PC-3 (cell line): ENCODE measurements around the gene SLC35E4. TPM values are rescaled to one million over a fixed set of nuclear protein-coding genes. Genes with fewer than 3 reads are reported as not detected.
"Not testable (repeated sequence)": the region's sequence is repeated elsewhere in the genome, so short reads cannot be mapped to it uniquely, and the experiment has no call there.

Source experiments
- ATAC-seq: fragments of 200-7000 bp; cut with Tn5 transposase; 2 replicates; pipeline ENCODE4 v1.9.1; 2020; ENCODE audit warnings: mild to moderate bottlenecking, moderate library complexity
- BruUV-seq: library from RNA; stranded (reverse); fragments of 400-500 nt; replicated peaks from 2 replicates; lab custom pipeline; 2021; lab: Mats Ljungman, UMichigan
- CTCF ChIA-PET: fragments of 300-600 bp; sonication (Branson Sonifier 250); formaldehyde crosslinking; loops from one replicate; lab custom pipeline; 2022; ENCODE audit warnings: antibody characterized with exemption; lab: Charles Lee
- POLR2A ChIA-PET: fragments of 300-600 bp; sonication (Branson Sonifier 250); formaldehyde crosslinking; loops from one replicate; lab custom pipeline; 2022; ENCODE audit warnings: antibody characterized with exemption; ENCODE audit not compliant: unreplicated experiment; lab: Charles Lee
- DNase-seq: peaks from one replicate; pipeline ENCODE4 v3.0.0-alpha.2; 2015
- H2AFZ ChIP-seq: fragments of 300-600 bp; sonication (generic); 2 replicates; pipeline ENCODE4 v1.6.0; 2016; ENCODE audit warnings: antibody characterized with exemption, low read length
- H3F3A ChIP-seq: fragments of 300-600 bp; sonication (generic); one replicate; pipeline ENCODE4 v1.6.0; 2017; ENCODE audit warnings: antibody characterized with exemption, low read length, control low read depth, mild to moderate bottlenecking; ENCODE audit not compliant: unreplicated experiment
- H3K27ac ChIP-seq: fragments of 300-600 bp; sonication (generic); 2 replicates; pipeline ENCODE4 v1.5.1; 2016; ENCODE audit warnings: mild to moderate bottlenecking, low read length
- H3K27me3 ChIP-seq: fragments of 300-600 bp; sonication (generic); 2 replicates; pipeline ENCODE4 v1.6.1; 2016; ENCODE audit warnings: low read length, mixed read lengths
- H3K36me3 ChIP-seq: fragments of 300-600 bp; sonication (generic); 2 replicates; pipeline ENCODE4 v1.6.1; 2016; ENCODE audit warnings: low read depth, mixed run types, low read length, mixed read lengths
- H3K4me1 ChIP-seq: fragments of 300-600 bp; sonication (generic); 2 replicates; pipeline ENCODE4 v1.5.1; 2016; ENCODE audit warnings: low read length; ENCODE audit not compliant: insufficient read depth
- H3K4me2 ChIP-seq: fragments of 300-600 bp; sonication (generic); 2 replicates; pipeline ENCODE4 v1.6.0; 2016; ENCODE audit warnings: low read length
- H3K4me3 ChIP-seq: fragments of 300-600 bp; sonication (generic); 2 replicates; pipeline ENCODE4 v1.5.1; 2016; ENCODE audit warnings: mild to moderate bottlenecking, low read length, mixed read lengths
- H3K79me2 ChIP-seq: fragments of 300-600 bp; sonication (generic); 2 replicates; pipeline ENCODE4 v1.6.1; 2017; ENCODE audit warnings: low read length, mixed read lengths
- H3K9ac ChIP-seq: fragments of 300-600 bp; sonication (generic); 2 replicates; pipeline ENCODE4 v1.6.0; 2016; ENCODE audit warnings: mild to moderate bottlenecking, low read length
- H3K9me2 ChIP-seq: fragments of 300-600 bp; sonication (generic); replicated peaks from 2 replicates; pipeline ENCODE4 v1.6.1; 2016; ENCODE audit warnings: mixed run types, low read length, mixed read lengths
- H3K9me3 ChIP-seq: fragments of 300-600 bp; sonication (generic); 2 replicates; pipeline ENCODE4 v1.6.1; 2016; ENCODE audit warnings: low read length, mixed read lengths
- H4K20me1 ChIP-seq: fragments of 300-600 bp; sonication (generic); 2 replicates; pipeline ENCODE4 v1.6.1; 2016; ENCODE audit warnings: low read length, mixed read lengths
- CTCF ChIP-seq: fragments of 300-600 bp; sonication (generic); conservative IDR thresholded peaks from 2 replicates; pipeline ENCODE4 v1.5.1; 2017; ENCODE audit warnings: antibody characterized with exemption, low read depth, mild to moderate bottlenecking, low read length
- EZH2 ChIP-seq: fragments of 300-600 bp; sonication (generic); IDR thresholded peaks from one replicate; pipeline ENCODE4 v1.6.1; 2017; ENCODE audit warnings: antibody characterized with exemption, mild to moderate bottlenecking, low read length; ENCODE audit not compliant: unreplicated experiment
- EZH2phosphoT487 ChIP-seq: fragments of 300-600 bp; sonication (generic); IDR thresholded peaks from 2 replicates; pipeline ENCODE4 v1.6.1; 2018; ENCODE audit warnings: mild to moderate bottlenecking, antibody characterized with exemption, low read length, borderline replicate concordance
- intact Hi-C: fragments of 100-400 bp; cut with micrococcal nuclease; formaldehyde crosslinking; loops from 2 replicates; pipeline ENCODE4 v1.9.0; 2023
- total RNA-seq: library from RNA; depleted of rRNA; stranded (reverse); fragments of >200 nt; gene quantifications from 2 replicates; pipeline ENCODE4 v1.2.3, GENCODE V29; 2014

The SLC35E4 gene
- total RNA-seq, 1 experiment from 2014 or later: 16.8 TPM

- Histone ChIP-seq H3K27ac (no peak overlapping the region), H3K9me3 (no peaks in the 10 kb centered on the region), H3K36me3 (no peaks in the 10 kb centered on the region), H4K20me1 (no peaks in the 10 kb centered on the region), H3K27me3 (no peaks in the 10 kb centered on the region), H3K9me2 (no peaks in the 10 kb centered on the region), H3K4me3 (no peak overlapping the region), H3K79me2 (no peaks in the 10 kb centered on the region), H3K4me1 (no peaks in the 10 kb centered on the region), H3F3A (no peaks in the 10 kb centered on the region), H2AFZ (no peak overlapping the region), H3K9ac (no peak overlapping the region), H3K4me2 (no peak overlapping the region)
- no peak for ATAC-seq
- no TSS peak for BruUV-seq
- no peak for DNase-seq
- ChIA-PET POLR2A (no interaction called here), CTCF (no interaction called here)
- no peak for TF ChIP-seq CTCF
- TF ChIP-seq EZH2: no peak
- no peak for TF ChIP-seq EZH2phosphoT487
- intact Hi-C loops: no loop called here
Observed at GRCh38 chr22:30675436-30675835, 39.9 kb downstream of the SLC35E4 start.

GRCh38 chr22:30676565-30676964, 41.0 kb downstream of the SLC35E4 start:
- H3K4me2 ChIP-seq, CTCF ChIA-PET, intact Hi-C loops, H3K27ac ChIP-seq, H3K9me3 ChIP-seq, H3K36me3 ChIP-seq, H2AFZ ChIP-seq, H3F3A ChIP-seq, ATAC-seq, H3K79me2 ChIP-seq, BruUV-seq, H3K27me3 ChIP-seq, DNase-seq, H3K9me2 ChIP-seq, H3K4me1 ChIP-seq, H3K4me3 ChIP-seq, POLR2A ChIA-PET, H4K20me1 ChIP-seq, H3K9ac ChIP-seq: not testable (repeated sequence)

GRCh38 chr22:30679895-30680690, 44.5 kb downstream of the SLC35E4 start:
- intact Hi-C loops: not testable (repeated sequence)

More at GRCh38 chr22:30679895-30680690, 44.5 kb downstream of the SLC35E4 start:
- H3K27me3 ChIP-seq, H3K36me3 ChIP-seq, H3K27ac ChIP-seq, BruUV-seq, H3K9ac ChIP-seq, H2AFZ ChIP-seq, CTCF ChIA-PET, DNase-seq, H3K4me3 ChIP-seq, H4K20me1 ChIP-seq, ATAC-seq, H3K4me2 ChIP-seq, H3K79me2 ChIP-seq, POLR2A ChIA-PET, H3K4me1 ChIP-seq, H3K9me2 ChIP-seq, H3F3A ChIP-seq, H3K9me3 ChIP-seq: not testable (repeated sequence)
